Measurements from ENCODE around the gene REEP1. TPM values are rescaled to one million over a fixed set of nuclear protein-coding genes. Genes with fewer than 3 reads are reported as not detected.

Gene REEP1
- total and polyA plus RNA-seq, 9 of the 15 experiments (the other 6 are each of a cell fraction or from before 2014, with no cell fraction given), result 0.11 to 0.67 (median 0.13) TPM

GRCh38 chr2:86195055-86195807 lies 142.2 kb downstream of the REEP1 start, which contains the start of gene IMMT (continued):
- peak; percentile 78 for TF ChIP-seq SMAD4 (CRISPR knock-in tag; conservative IDR thresholded peaks at IDR 0.05)
- TF ChIP-seq, protein P1, sequence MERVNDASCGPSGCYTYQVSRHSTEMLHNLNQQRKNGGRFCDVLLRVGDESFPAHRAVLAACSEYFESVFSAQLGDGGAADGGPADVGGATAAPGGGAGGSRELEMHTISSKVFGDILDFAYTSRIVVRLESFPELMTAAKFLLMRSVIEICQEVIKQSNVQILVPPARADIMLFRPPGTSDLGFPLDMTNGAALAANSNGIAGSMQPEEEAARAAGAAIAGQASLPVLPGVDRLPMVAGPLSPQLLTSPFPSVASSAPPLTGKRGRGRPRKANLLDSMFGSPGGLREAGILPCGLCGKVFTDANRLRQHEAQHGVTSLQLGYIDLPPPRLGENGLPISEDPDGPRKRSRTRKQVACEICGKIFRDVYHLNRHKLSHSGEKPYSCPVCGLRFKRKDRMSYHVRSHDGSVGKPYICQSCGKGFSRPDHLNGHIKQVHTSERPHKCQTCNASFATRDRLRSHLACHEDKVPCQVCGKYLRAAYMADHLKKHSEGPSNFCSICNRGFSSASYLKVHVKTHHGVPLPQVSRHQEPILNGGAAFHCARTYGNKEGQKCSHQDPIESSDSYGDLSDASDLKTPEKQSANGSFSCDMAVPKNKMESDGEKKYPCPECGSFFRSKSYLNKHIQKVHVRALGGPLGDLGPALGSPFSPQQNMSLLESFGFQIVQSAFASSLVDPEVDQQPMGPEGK (CRISPR knock-in tag; IDR thresholded peaks at IDR 0.05; ENCODE audit: borderline replicate concordance), result no peak
- TF ChIP-seq TSC22D4 (tag; IDR thresholded peaks at IDR 0.05), result no peak
- no peak for TF ChIP-seq SAFB2 (IDR thresholded peaks at IDR 0.05; ENCODE audit: borderline replicate concordance, low read depth, low read length, severe bottlenecking)
- TF ChIP-seq ZNF280B (CRISPR knock-in tag; IDR thresholded peaks at IDR 0.05), result no peak
- TF ChIP-seq ATF7 (IDR thresholded peaks at IDR 0.05), result peak; percentile 87
- TF ChIP-seq MCM2 (IDR thresholded peaks at IDR 0.05; ENCODE audit: low read depth), result no peak
- TF ChIP-seq ZNF239 (CRISPR knock-in tag; IDR thresholded peaks at IDR 0.05), result no peak; the same call in 1 of the 2 replicates
- no peak for TF ChIP-seq ZNF124 (CRISPR knock-in tag; IDR thresholded peaks at IDR 0.05)
- TF ChIP-seq POLR2AphosphoS5 (IDR thresholded peaks at IDR 0.05; ENCODE audit: control insufficient read depth, insufficient read depth, low read depth, low read length), result peak; percentile 92
- TF ChIP-seq SMC3 (conservative IDR thresholded peaks at IDR 0.05; ENCODE audit: insufficient read depth, low read depth, low read length), result no peak
- peak; percentile 74 for TF ChIP-seq ZBTB17 (CRISPR knock-in tag; IDR thresholded peaks at IDR 0.05)
- peak; percentile 79 for TF ChIP-seq L3MBTL2 (IDR thresholded peaks at IDR 0.05)
- TF ChIP-seq EHMT2 (IDR thresholded peaks at IDR 0.05), result no peak
- TF ChIP-seq RFX5 (IDR thresholded peaks at IDR 0.05; ENCODE audit: low read depth, low read length), result no peak
- no peak for TF ChIP-seq CREBBP (IDR thresholded peaks at IDR 0.05; ENCODE audit: low read depth, low read length)
- peak; percentile 35 to 55; a peak in 2 of 4 replicates for TF ChIP-seq SIN3A (IDR thresholded peaks at IDR 0.05; ENCODE audit: borderline replicate concordance in 2 of 2, control insufficient read depth in 1 of 2, low read depth in 2 of 2, low read length in 2 of 2)
- TF ChIP-seq GTF2E2 (tag; IDR thresholded peaks at IDR 0.05), result peak; percentile 87; the same call in 1 of the 2 replicates
- peak; percentile 56; the same call in 1 of the 2 replicates for TF ChIP-seq ZNF263 (CRISPR knock-in tag; IDR thresholded peaks at IDR 0.05; ENCODE audit: borderline replicate concordance)
- TF ChIP-seq, protein P2, sequence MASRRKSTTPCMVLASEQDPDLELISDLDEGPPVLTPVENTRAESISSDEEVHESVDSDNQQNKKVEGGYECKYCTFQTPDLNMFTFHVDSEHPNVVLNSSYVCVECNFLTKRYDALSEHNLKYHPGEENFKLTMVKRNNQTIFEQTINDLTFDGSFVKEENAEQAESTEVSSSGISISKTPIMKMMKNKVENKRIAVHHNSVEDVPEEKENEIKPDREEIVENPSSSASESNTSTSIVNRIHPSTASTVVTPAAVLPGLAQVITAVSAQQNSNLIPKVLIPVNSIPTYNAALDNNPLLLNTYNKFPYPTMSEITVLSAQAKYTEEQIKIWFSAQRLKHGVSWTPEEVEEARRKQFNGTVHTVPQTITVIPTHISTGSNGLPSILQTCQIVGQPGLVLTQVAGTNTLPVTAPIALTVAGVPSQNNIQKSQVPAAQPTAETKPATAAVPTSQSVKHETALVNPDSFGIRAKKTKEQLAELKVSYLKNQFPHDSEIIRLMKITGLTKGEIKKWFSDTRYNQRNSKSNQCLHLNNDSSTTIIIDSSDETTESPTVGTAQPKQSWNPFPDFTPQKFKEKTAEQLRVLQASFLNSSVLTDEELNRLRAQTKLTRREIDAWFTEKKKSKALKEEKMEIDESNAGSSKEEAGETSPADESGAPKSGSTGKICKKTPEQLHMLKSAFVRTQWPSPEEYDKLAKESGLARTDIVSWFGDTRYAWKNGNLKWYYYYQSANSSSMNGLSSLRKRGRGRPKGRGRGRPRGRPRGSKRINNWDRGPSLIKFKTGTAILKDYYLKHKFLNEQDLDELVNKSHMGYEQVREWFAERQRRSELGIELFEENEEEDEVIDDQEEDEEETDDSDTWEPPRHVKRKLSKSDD (conservative IDR thresholded peaks at IDR 0.05; ENCODE audit: low read length), result no peak
- no peak for TF ChIP-seq JUNB (CRISPR knock-in tag; conservative IDR thresholded peaks at IDR 0.05)
- TF ChIP-seq SRF (CRISPR knock-in tag; IDR thresholded peaks at IDR 0.05), result no peak
